Mesodermal cell (in vitro differentiated cells): ENCODE measurements around the gene STAC.

Experiments
- H3K27ac ChIP-seq: 2 replicates; pipeline ENCODE4 v1.7.0; 2013; ENCODE audit warnings: mild to moderate bottlenecking, low read depth, low read length, moderate library complexity; ENCODE audit not compliant: severe bottlenecking
- H3K36me3 ChIP-seq: 2 replicates; pipeline ENCODE4 v1.7.1; 2013; ENCODE audit warnings: mild to moderate bottlenecking, low read length, moderate library complexity; ENCODE audit not compliant: control insufficient read depth, insufficient read depth
- H3K4me1 ChIP-seq: one replicate; pipeline ENCODE4 v1.7.1; 2013; ENCODE audit warnings: mild to moderate bottlenecking, low read length; ENCODE audit not compliant: insufficient read depth, control insufficient read depth, poor library complexity, severe bottlenecking
- H3K4me3 ChIP-seq: 2 replicates; pipeline ENCODE4 v1.7.0; 2013; ENCODE audit warnings: low read length, control low read depth, mild to moderate bottlenecking; ENCODE audit not compliant: insufficient read depth, poor library complexity, severe bottlenecking; ENCODE audit errors: extremely low read depth
- H3K9me3 ChIP-seq: 2 replicates; pipeline ENCODE4 v1.7.1; 2013; ENCODE audit warnings: mild to moderate bottlenecking, low read length, moderate library complexity; ENCODE audit not compliant: control insufficient read depth
- WGBS, 2 experiments: methylation state at CpG; one replicate each; pipeline ENCODE4 v1.1.5; 2013; ENCODE audit warnings: missing lambda C conversion rate in 2 of 2; ENCODE audit not compliant: insufficient coverage in 2 of 2; 5-methylcytosine and 5-hydroxymethylcytosine counted together

Gene STAC

GRCh38 chr3:36580716-36581115 lies 200.4 kb downstream of the STAC start:
- no peak overlapping the region for H3K27ac ChIP-seq
- no peaks in the 10 kb centered on the region for H3K36me3 ChIP-seq
- peaks cover 13% of the 10 kb centered on the region for H3K9me3 ChIP-seq
- 89 to 90% methylated on average over 2 of the region's 2 CpGs for WGBS, 2 experiments
- no peak overlapping the region for H3K4me3 ChIP-seq
- no peaks in the 10 kb centered on the region for H3K4me1 ChIP-seq

- Histone ChIP-seq H3K36me3 (no peaks in the 10 kb centered on the region), H3K9me3 (peaks cover 3% of the 10 kb centered on the region), H3K27ac (no peak overlapping the region), H3K4me3 (no peak overlapping the region), H3K4me1 (no peaks in the 10 kb centered on the region)
- 58 to 89% methylated on average over 1 to 3 of the region's 3 CpGs for WGBS, 2 experiments
These were observed 211.7 kb downstream of the STAC start for GRCh38 chr3:36591959-36592358.

GRCh38 chr3:36595511-36595910 lies 215.2 kb downstream of the STAC start:
- WGBS, 2 experiments: 86% methylated on average over 1 of the region's 1 CpG; no CpG with 5 or more reads in 1 of the 2 experiments
- no peaks in the 10 kb centered on the region for H3K36me3 ChIP-seq
- H3K9me3 ChIP-seq: no peaks in the 10 kb centered on the region
- no peaks in the 10 kb centered on the region for H3K4me1 ChIP-seq
- no peak overlapping the region for H3K4me3 ChIP-seq
- no peak overlapping the region for H3K27ac ChIP-seq

- H3K36me3 ChIP-seq: no peaks in the 10 kb centered on the region
- H3K4me1 ChIP-seq: no peaks in the 10 kb centered on the region
- H3K27ac ChIP-seq: no peak overlapping the region
- no peaks in the 10 kb centered on the region for H3K9me3 ChIP-seq
- WGBS, 2 experiments: 67 to 90% methylated on average over 2 of the region's 2 CpGs
- no peak overlapping the region for H3K4me3 ChIP-seq
These were observed 216.1 kb downstream of the STAC start for GRCh38 chr3:36596419-36596818.

GRCh38 chr3:36597422-36597821 lies 217.1 kb downstream of the STAC start:
- H3K9me3 ChIP-seq: no peaks in the 10 kb centered on the region
- H3K4me1 ChIP-seq: no peaks in the 10 kb centered on the region
- no peaks in the 10 kb centered on the region for H3K36me3 ChIP-seq
- no peak overlapping the region for H3K27ac ChIP-seq
- WGBS, 2 experiments: 67 to 84% methylated on average over 1 to 2 of the region's 2 CpGs
- no peak overlapping the region for H3K4me3 ChIP-seq
